ENCODE data around the gene ARHGDIB. TPM values are rescaled to one million over a fixed set of nuclear protein-coding genes. Genes with fewer than 3 reads are reported as not detected.
A peak's percentile ranks its signal among the peaks of the same experiment; 100 is the strongest.

The ARHGDIB gene
- total and polyA plus RNA-seq, 10 of the 15 experiments (the other 5 are each of a cell fraction or from before 2014, with no cell fraction given): 796 to 2,849 (median 1,346) TPM

DNA sequence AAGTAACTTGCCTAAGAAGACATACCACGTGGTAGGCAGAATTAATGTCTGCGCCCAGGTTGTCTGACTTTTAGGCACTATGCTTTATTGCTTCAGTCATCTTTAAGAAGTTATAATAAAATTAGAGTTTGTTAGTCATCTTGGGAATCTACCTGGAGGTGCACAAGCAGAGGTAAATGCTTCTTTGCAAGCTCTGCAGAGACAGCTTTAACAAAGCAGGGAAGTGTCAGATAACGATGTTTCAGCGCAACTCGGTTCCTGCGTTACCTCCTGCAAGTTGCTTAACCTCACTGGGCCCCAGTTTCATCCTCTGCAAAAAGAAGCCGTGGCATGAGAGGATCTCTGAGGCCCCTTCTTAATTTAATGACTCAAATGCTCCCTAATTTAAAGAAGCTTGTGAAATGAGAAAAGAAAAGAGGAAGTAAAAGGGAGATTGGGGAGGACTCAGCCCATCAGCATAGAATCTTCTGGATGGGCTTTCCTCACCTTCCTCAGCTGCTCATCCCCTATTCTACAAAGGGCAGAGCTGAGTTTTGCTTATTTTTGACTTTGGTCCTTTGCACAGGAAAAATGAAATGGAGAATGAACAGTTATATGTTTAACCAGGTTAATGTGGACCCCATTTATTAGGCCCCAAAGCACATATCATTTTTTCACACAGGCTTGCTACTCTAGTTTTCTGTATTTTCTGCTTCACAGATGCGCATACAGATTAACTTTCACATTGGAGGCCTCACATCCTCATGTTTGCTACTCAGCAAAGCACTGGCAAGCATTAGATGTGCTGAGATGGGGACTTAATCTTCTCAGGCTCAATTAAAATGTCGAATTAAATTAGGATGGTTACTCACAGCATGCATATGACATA lies 5.1 kb downstream of the ARHGDIB start (continued):
- TF ChIP-seq, protein P1, sequence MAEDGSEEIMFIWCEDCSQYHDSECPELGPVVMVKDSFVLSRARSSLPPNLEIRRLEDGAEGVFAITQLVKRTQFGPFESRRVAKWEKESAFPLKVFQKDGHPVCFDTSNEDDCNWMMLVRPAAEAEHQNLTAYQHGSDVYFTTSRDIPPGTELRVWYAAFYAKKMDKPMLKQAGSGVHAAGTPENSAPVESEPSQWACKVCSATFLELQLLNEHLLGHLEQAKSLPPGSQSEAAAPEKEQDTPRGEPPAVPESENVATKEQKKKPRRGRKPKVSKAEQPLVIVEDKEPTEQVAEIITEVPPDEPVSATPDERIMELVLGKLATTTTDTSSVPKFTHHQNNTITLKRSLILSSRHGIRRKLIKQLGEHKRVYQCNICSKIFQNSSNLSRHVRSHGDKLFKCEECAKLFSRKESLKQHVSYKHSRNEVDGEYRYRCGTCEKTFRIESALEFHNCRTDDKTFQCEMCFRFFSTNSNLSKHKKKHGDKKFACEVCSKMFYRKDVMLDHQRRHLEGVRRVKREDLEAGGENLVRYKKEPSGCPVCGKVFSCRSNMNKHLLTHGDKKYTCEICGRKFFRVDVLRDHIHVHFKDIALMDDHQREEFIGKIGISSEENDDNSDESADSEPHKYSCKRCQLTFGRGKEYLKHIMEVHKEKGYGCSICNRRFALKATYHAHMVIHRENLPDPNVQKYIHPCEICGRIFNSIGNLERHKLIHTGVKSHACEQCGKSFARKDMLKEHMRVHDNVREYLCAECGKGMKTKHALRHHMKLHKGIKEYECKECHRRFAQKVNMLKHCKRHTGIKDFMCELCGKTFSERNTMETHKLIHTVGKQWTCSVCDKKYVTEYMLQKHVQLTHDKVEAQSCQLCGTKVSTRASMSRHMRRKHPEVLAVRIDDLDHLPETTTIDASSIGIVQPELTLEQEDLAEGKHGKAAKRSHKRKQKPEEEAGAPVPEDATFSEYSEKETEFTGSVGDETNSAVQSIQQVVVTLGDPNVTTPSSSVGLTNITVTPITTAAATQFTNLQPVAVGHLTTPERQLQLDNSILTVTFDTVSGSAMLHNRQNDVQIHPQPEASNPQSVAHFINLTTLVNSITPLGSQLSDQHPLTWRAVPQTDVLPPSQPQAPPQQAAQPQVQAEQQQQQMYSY (CRISPR knock-in tag; IDR thresholded peaks at IDR 0.05): no peak
- TF ChIP-seq TCF7 (IDR thresholded peaks at IDR 0.05; ENCODE audit: borderline replicate concordance): no peak
- TF ChIP-seq, protein P2, sequence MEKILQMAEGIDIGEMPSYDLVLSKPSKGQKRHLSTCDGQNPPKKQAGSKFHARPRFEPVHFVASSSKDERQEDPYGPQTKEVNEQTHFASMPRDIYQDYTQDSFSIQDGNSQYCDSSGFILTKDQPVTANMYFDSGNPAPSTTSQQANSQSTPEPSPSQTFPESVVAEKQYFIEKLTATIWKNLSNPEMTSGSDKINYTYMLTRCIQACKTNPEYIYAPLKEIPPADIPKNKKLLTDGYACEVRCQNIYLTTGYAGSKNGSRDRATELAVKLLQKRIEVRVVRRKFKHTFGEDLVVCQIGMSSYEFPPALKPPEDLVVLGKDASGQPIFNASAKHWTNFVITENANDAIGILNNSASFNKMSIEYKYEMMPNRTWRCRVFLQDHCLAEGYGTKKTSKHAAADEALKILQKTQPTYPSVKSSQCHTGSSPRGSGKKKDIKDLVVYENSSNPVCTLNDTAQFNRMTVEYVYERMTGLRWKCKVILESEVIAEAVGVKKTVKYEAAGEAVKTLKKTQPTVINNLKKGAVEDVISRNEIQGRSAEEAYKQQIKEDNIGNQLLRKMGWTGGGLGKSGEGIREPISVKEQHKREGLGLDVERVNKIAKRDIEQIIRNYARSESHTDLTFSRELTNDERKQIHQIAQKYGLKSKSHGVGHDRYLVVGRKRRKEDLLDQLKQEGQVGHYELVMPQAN (conservative IDR thresholded peaks at IDR 0.05): no peak
- no peak for TF ChIP-seq NR2C2 (IDR thresholded peaks at IDR 0.05; ENCODE audit: borderline replicate concordance, control insufficient read depth, insufficient read length, low read depth)
- TF ChIP-seq, protein P3, sequence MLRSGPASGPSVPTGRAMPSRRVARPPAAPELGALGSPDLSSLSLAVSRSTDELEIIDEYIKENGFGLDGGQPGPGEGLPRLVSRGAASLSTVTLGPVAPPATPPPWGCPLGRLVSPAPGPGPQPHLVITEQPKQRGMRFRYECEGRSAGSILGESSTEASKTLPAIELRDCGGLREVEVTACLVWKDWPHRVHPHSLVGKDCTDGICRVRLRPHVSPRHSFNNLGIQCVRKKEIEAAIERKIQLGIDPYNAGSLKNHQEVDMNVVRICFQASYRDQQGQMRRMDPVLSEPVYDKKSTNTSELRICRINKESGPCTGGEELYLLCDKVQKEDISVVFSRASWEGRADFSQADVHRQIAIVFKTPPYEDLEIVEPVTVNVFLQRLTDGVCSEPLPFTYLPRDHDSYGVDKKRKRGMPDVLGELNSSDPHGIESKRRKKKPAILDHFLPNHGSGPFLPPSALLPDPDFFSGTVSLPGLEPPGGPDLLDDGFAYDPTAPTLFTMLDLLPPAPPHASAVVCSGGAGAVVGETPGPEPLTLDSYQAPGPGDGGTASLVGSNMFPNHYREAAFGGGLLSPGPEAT (IDR thresholded peaks at IDR 0.05; ENCODE audit: low read depth): peak; percentile 79; the same call in 1 of the 2 replicates
- TF ChIP-seq SREBF1 (IDR thresholded peaks at IDR 0.05; ENCODE audit: low read length): no peak
- TF ChIP-seq MTA3 (IDR thresholded peaks at IDR 0.05; ENCODE audit: borderline replicate concordance, low read length): no peak
- TF ChIP-seq EGR1 (IDR thresholded peaks at IDR 0.05; ENCODE audit: borderline replicate concordance in 1 of 2, low read depth in 2 of 2, low read length in 2 of 2): no peak
- no peak for TF ChIP-seq ZZZ3 (IDR thresholded peaks at IDR 0.05; ENCODE audit: control insufficient read depth, insufficient read length, low read depth)
- no peak for TF ChIP-seq GABPA (IDR thresholded peaks at IDR 0.05; ENCODE audit: low read depth)
- TF ChIP-seq WRNIP1 (IDR thresholded peaks at IDR 0.05; ENCODE audit: borderline replicate concordance, low read depth, low read length): no peak
- TF ChIP-seq KLF5 (IDR thresholded peaks at IDR 0.05; ENCODE audit: partially characterized antibody): no peak
- TF ChIP-seq CHD4 (IDR thresholded peaks at IDR 0.05): no peak
- TF ChIP-seq BACH1 (IDR thresholded peaks at IDR 0.05; ENCODE audit: borderline replicate concordance): no peak
- TF ChIP-seq, protein P4, sequence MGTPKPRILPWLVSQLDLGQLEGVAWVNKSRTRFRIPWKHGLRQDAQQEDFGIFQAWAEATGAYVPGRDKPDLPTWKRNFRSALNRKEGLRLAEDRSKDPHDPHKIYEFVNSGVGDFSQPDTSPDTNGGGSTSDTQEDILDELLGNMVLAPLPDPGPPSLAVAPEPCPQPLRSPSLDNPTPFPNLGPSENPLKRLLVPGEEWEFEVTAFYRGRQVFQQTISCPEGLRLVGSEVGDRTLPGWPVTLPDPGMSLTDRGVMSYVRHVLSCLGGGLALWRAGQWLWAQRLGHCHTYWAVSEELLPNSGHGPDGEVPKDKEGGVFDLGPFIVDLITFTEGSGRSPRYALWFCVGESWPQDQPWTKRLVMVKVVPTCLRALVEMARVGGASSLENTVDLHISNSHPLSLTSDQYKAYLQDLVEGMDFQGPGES (IDR thresholded peaks at IDR 0.05): no peak
- peak; percentile 95 for TF ChIP-seq MTA2 (IDR thresholded peaks at IDR 0.05; ENCODE audit: low read depth)
- TF ChIP-seq SP1 (IDR thresholded peaks at IDR 0.05; ENCODE audit: low read depth, low read length): no peak
- TF ChIP-seq, protein P5, sequence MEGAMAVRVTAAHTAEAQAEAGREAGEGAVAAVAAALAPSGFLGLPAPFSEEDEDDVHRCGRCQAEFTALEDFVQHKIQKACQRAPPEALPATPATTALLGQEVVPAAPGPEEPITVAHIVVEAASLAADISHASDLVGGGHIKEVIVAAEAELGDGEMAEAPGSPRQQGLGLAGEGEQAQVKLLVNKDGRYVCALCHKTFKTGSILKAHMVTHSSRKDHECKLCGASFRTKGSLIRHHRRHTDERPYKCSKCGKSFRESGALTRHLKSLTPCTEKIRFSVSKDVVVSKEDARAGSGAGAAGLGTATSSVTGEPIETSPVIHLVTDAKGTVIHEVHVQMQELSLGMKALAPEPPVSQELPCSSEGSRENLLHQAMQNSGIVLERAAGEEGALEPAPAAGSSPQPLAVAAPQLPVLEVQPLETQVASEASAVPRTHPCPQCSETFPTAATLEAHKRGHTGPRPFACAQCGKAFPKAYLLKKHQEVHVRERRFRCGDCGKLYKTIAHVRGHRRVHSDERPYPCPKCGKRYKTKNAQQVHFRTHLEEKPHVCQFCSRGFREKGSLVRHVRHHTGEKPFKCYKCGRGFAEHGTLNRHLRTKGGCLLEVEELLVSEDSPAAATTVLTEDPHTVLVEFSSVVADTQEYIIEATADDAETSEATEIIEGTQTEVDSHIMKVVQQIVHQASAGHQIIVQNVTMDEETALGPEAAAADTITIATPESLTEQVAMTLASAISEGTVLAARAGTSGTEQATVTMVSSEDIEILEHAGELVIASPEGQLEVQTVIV (IDR thresholded peaks at IDR 0.05; ENCODE audit: borderline replicate concordance, partially characterized antibody): no peak

Measured in GM12878 (cell line).